Endothelial cell of umbilical vein (primary cell): Measurements from ENCODE around the gene TIFAB. TPM values are rescaled to one million over a fixed set of nuclear protein-coding genes. Genes with fewer than 3 reads are reported as not detected.

ENCODE experiments used
- BruUV-seq: library from RNA; stranded (reverse); fragments of 400-500 nt; replicated peaks from 2 replicates; lab custom pipeline; 2021; lab: Mats Ljungman, UMichigan
- CTCF ChIA-PET: fragments of 300-600, 350-600 bp; sonication (Branson Sonifier 250); formaldehyde crosslinking; loops from one replicate; lab custom pipeline; 2021; ENCODE audit warnings: antibody characterized with exemption, inconsistent platforms; lab: Charles Lee
- POLR2A ChIA-PET: fragments of 300-600, 350-600 bp; sonication (Branson Sonifier 250); formaldehyde crosslinking; loops from one replicate; lab custom pipeline; 2021; ENCODE audit warnings: antibody characterized with exemption, inconsistent platforms; lab: Charles Lee
- DNase-seq: peaks from one replicate; pipeline ENCODE4 v3.0.0-alpha.2; 2011; ENCODE audit warnings: low read depth, low spot score
- FAIRE-seq: peaks from 2 replicates; lab custom pipeline; 2011; peaks lifted over from hg19 to GRCh38; lab: Jason Lieb, UNC
- H2AFZ ChIP-seq: 2 replicates; pipeline ENCODE4 v1.6.0; 2012; ENCODE audit warnings: low read depth, low read length, control low read depth, inconsistent platforms
- H3K27ac ChIP-seq: 2 replicates; pipeline ENCODE4 v1.5.1; 2011; ENCODE audit warnings: low read depth, mild to moderate bottlenecking, control low read depth, low read length, moderate library complexity; ENCODE audit not compliant: insufficient read depth
- H3K27me3 ChIP-seq, 2 experiments: 2 replicates each; pipeline versions ENCODE4 v1.6.0 to v1.6.1; 2011; ENCODE audit warnings: low read length in 2 of 2, mixed read lengths in 1 of 2; ENCODE audit not compliant: control insufficient read depth in 2 of 2, insufficient read depth in 2 of 2
- H3K36me3 ChIP-seq, 2 experiments: 2 replicates in 1 of 2; 3 replicates in 1 of 2; pipeline ENCODE4 v1.5.1; 2011; ENCODE audit warnings: low read length in 2 of 2, mild to moderate bottlenecking in 1 of 2, moderate library complexity in 1 of 2; ENCODE audit not compliant: control insufficient read depth in 2 of 2, insufficient read depth in 2 of 2; ENCODE audit errors: extremely low read depth in 1 of 2
- H3K4me1 ChIP-seq: 3 replicates; pipeline ENCODE4 v1.5.1; 2011; ENCODE audit warnings: mild to moderate bottlenecking, low read length; ENCODE audit not compliant: control insufficient read depth, insufficient read depth; ENCODE audit errors: extremely low read depth
- H3K4me2 ChIP-seq: 2 replicates; pipeline ENCODE4 v1.6.1; 2011; ENCODE audit warnings: low read length, control low read depth, mixed read lengths; ENCODE audit not compliant: insufficient read depth
- H3K4me3 ChIP-seq, 3 experiments: fragments of 200-600 bp in 1 of 3; sonication (generic), shearing (Covaris generic) in 1 of 3; replicated peaks in 1 of 3; 2 replicates each; pipeline ENCODE4 v1.5.1; 2011 to 2016; ENCODE audit warnings: control low read depth in 3 of 3, low read length in 3 of 3, mild to moderate bottlenecking in 2 of 3, inconsistent platforms in 1 of 3, low read depth in 1 of 3, moderate library complexity in 1 of 3; ENCODE audit not compliant: insufficient read depth in 1 of 3
- H3K79me2 ChIP-seq: 2 replicates; pipeline ENCODE4 v1.6.0; 2012; ENCODE audit warnings: low read length, inconsistent platforms; ENCODE audit not compliant: control insufficient read depth, insufficient read depth
- H3K9ac ChIP-seq: replicated peaks from 2 replicates; pipeline ENCODE3; 2011; ENCODE audit warnings: low read length, control low read depth; ENCODE audit not compliant: insufficient read depth; ENCODE audit errors: extremely low read depth
- H3K9me1 ChIP-seq: replicated peaks from 3 replicates; pipeline ENCODE4 v1.6.0; 2011; ENCODE audit warnings: mild to moderate bottlenecking, low read length; ENCODE audit not compliant: control insufficient read depth, insufficient read depth; ENCODE audit errors: extremely low read depth
- H3K9me3 ChIP-seq: replicated peaks from 2 replicates; pipeline ENCODE4 v1.5.1; 2012; ENCODE audit warnings: low read length, inconsistent platforms; ENCODE audit not compliant: control insufficient read depth, insufficient read depth
- H4K20me1 ChIP-seq: replicated peaks from 2 replicates; pipeline ENCODE3; 2011; ENCODE audit warnings: mild to moderate bottlenecking, low read length; ENCODE audit not compliant: control insufficient read depth, insufficient read depth; ENCODE audit errors: extremely low read depth
- CTCF ChIP-seq, 2 donors: IDR thresholded peaks; 1 replicate in 1 of 2; 2 replicates in 1 of 2; pipeline ENCODE4 v1.5.1; 2011; ENCODE audit warnings: low read length in 2 of 2, mild to moderate bottlenecking in 2 of 2, moderate library complexity in 2 of 2, control low read depth in 1 of 2, inconsistent platforms in 1 of 2, low read depth in 1 of 2; ENCODE audit not compliant: insufficient read depth in 1 of 2; ENCODE audit errors: extremely low read depth in 1 of 2
- EZH2 ChIP-seq: IDR thresholded peaks from 2 replicates; pipeline ENCODE4 v1.6.1; 2012; ENCODE audit warnings: borderline replicate concordance, low read depth, mild to moderate bottlenecking, moderate library complexity, low read length, inconsistent platforms; ENCODE audit not compliant: severe bottlenecking
- FOS ChIP-seq: IDR thresholded peaks from 2 replicates; pipeline ENCODE4 v1.6.1; 2011; ENCODE audit warnings: mild to moderate bottlenecking, low read length, moderate library complexity, borderline replicate concordance; ENCODE audit not compliant: insufficient read depth
- GATA2 ChIP-seq: IDR thresholded peaks from 2 replicates; pipeline ENCODE4 v1.7.0; 2011; ENCODE audit warnings: low read depth, mild to moderate bottlenecking, moderate library complexity, mixed read lengths, low read length; ENCODE audit not compliant: insufficient read length, insufficient read depth
- JUN ChIP-seq: IDR thresholded peaks from 2 replicates; pipeline ENCODE4 v1.6.1; 2011; ENCODE audit warnings: borderline replicate concordance, low read depth; ENCODE audit not compliant: insufficient read length, insufficient read depth
- MAX ChIP-seq: IDR thresholded peaks from 2 replicates; pipeline ENCODE4 v1.6.1; 2011; ENCODE audit not compliant: insufficient read depth, insufficient read length
- MYC ChIP-seq: IDR thresholded peaks from one replicate; pipeline ENCODE4 v1.6.1; 2011; ENCODE audit warnings: mild to moderate bottlenecking, low read depth, low read length
- POLR2A ChIP-seq: IDR thresholded peaks from 2 replicates; pipeline ENCODE4 v1.6.1; 2012; ENCODE audit warnings: low read depth, mild to moderate bottlenecking, control low read depth, low read length
- POLR2AphosphoS5 ChIP-seq: IDR thresholded peaks from 2 replicates; pipeline ENCODE4 v1.6.1; 2012; ENCODE audit warnings: low read depth, mild to moderate bottlenecking, control low read depth, low read length, moderate library complexity; ENCODE audit not compliant: insufficient read depth
- dilution Hi-C: fragments of 300-500 bp; cut with MboI; formaldehyde crosslinking; loops from one replicate; pipeline ENCODE4 v1.15.0; 2019; ENCODE audit warnings: low sequenced_read_pairs; ENCODE audit not compliant: extremely low pct_ligation_motif_present
- intact Hi-C: fragments of 100-400 bp; cut with micrococcal nuclease; formaldehyde crosslinking; loops from one replicate; pipeline ENCODE4 v1.10.0; 2022
- polyA plus RNA-seq, 4 experiments: library from polyadenylated mRNA; depleted of rRNA in 3 of 4; stranded (reverse) in 3 of 4; unstranded in 1 of 4; fragments of >200 nt; gene quantifications; 2 replicates each; pipeline versions ENCODE4 v1.2.1 to v1.2.3, GENCODE V29; 2011 to 2012; ENCODE audit warnings: missing spikeins in 1 of 4
- total RNA-seq: library from RNA; stranded (reverse); gene quantifications from 2 replicates; pipeline ENCODE4 v1.2.3, GENCODE V29; 2021

TIFAB gene
- total and polyA plus RNA-seq, 2 donors (not counting 3 experiments of a cell fraction or from before 2014, with no cell fraction given) = not detected

- Histone ChIP-seq H3K9ac (no peak overlapping the region), H3K27ac (no peak overlapping the region), H3K79me2 (no peaks in the 10 kb centered on the region), H4K20me1 (no peaks in the 10 kb centered on the region), H3K36me3 (no peaks in the 10 kb centered on the region), H2AFZ (no peak overlapping the region), H3K4me2 (no peak overlapping the region), H3K27me3 (peaks cover 2 to 5% of the 10 kb centered on the region in 2 experiments), H3K9me3 (no peaks in the 10 kb centered on the region), H3K4me1 (no peaks in the 10 kb centered on the region), H3K4me3 (no peak overlapping the region), H3K9me1 (no peaks in the 10 kb centered on the region)
- FAIRE-seq (no peak), DNase-seq (no peak)
- no TSS peak for BruUV-seq
- intact Hi-C loops (no loop called here), dilution Hi-C loops (no loop called here)
- ChIA-PET CTCF (interaction anchor here (1.2 to 3.0 kb wide), 4 partner anchors 10 to 106 kb away, joined by 3 to 26 read pairs (median 7); no protein-coding TSS in a partner anchor), POLR2A (no interaction called here)
- TF ChIP-seq POLR2A = no peak
- TF ChIP-seq MYC = no peak
- TF ChIP-seq POLR2AphosphoS5 = no peak
- TF ChIP-seq EZH2 = no peak
- no peak for TF ChIP-seq GATA2
- no peak for TF ChIP-seq FOS
- no peak for TF ChIP-seq CTCF (IDR thresholded peaks at IDR 0.05; ENCODE audit: extremely low read depth in 1 of 2, insufficient read depth in 1 of 2, low read depth in 1 of 2, low read length in 2 of 2)
- TF ChIP-seq MAX = no peak
- no peak for TF ChIP-seq JUN
Observed at GRCh38 chr5:135446206-135446605, 5.9 kb downstream of the TIFAB start.
